ENCODE results near the gene LARP4. TPM values are rescaled to one million over a fixed set of nuclear protein-coding genes. Genes with fewer than 3 reads are reported as not detected.
"Not testable (repeated sequence)": the region's sequence is repeated elsewhere in the genome, so short reads cannot be mapped to it uniquely, and the experiment has no call there.

LARP4 gene
- total RNA-seq, 1 donor from 2014 or later = 88.4 TPM

DNA sequence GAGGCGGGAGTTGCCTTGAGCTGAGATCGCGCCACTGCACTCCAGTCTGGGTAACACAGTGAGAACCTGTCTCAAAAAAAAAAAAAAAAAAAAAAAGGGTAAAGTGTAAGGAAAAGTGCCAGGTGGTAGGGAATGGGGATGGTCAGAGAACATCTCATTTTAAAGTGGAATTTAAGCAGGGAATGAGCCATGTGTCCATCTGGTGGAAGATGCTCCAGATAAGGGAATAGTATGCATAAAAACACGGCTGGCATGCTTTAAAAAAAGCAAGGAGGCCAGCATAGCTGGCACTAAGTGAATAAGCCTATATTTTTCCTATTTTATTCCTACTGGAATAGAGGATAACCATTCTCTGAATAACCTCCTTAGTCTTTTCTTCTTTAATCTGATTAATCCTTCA lies 38.0 kb upstream of the LARP4 start:
- no peaks in the 10 kb centered on the region for H3K27me3 ChIP-seq
- no peak overlapping the region for H2AFZ ChIP-seq (replicated peaks)
- H3K4me1 ChIP-seq = peaks cover 8% of the 10 kb centered on the region
- no peaks in the 10 kb centered on the region for H3F3A ChIP-seq (ENCODE audit: low read depth)
- no peak for TF ChIP-seq EZH2phosphoT487 (IDR thresholded peaks at IDR 0.05)
- TF ChIP-seq EZH2 (IDR thresholded peaks at IDR 0.05) = no peak
- TF ChIP-seq CTCF (IDR thresholded peaks at IDR 0.05) = no peak
- H3K79me2 ChIP-seq (ENCODE audit: low read depth) = no peaks in the 10 kb centered on the region
- DNase-seq (ENCODE audit: low spot score) = no peak
- H3K9me3 ChIP-seq (ENCODE audit: low read depth) = no peaks in the 10 kb centered on the region
- no peak overlapping the region for H3K27ac ChIP-seq
- Mint-ChIP-seq H3K36me3 (no peaks in the 10 kb centered on the region), H3K4me3 (no peak overlapping the region), H3K9me3 (no peaks in the 10 kb centered on the region), H3K4me1 (no peaks in the 10 kb centered on the region), H3K27ac (no peak overlapping the region), H3K27me3 (ENCODE audit: insufficient read depth, low read depth) (peaks cover 6% of the 10 kb centered on the region)
- H3K4me2 ChIP-seq = no peak overlapping the region
- H3K9ac ChIP-seq = no peak overlapping the region
- H3K36me3 ChIP-seq = no peaks in the 10 kb centered on the region
- no peaks in the 10 kb centered on the region for H4K20me1 ChIP-seq (ENCODE audit: low read depth)
- no peak overlapping the region for H3K4me3 ChIP-seq

GRCh38 chr12:50363141-50363540 lies 37.5 kb upstream of the LARP4 start:
- H3K27me3 Mint-ChIP-seq (ENCODE audit: insufficient read depth, low read depth) = peaks cover 6% of the 10 kb centered on the region

GRCh38 chr12:50365709-50366406 lies 34.8 kb upstream of the LARP4 start:
- H3K27ac Mint-ChIP-seq = no peak overlapping the region
- no peaks in the 10 kb centered on the region for H4K20me1 ChIP-seq (ENCODE audit: low read depth)
- no peaks in the 10 kb centered on the region for H3K36me3 ChIP-seq
- no peak overlapping the region for H3K4me3 Mint-ChIP-seq
- no peaks in the 10 kb centered on the region for H3K27me3 ChIP-seq
- no peaks in the 10 kb centered on the region for H3K4me1 Mint-ChIP-seq
- no peaks in the 10 kb centered on the region for H3K9me3 ChIP-seq (ENCODE audit: low read depth)
- no peak overlapping the region for H3K4me3 ChIP-seq
- no peak for DNase-seq (ENCODE audit: low spot score)
- no peaks in the 10 kb centered on the region for H3K79me2 ChIP-seq (ENCODE audit: low read depth)
- no peaks in the 10 kb centered on the region for H3F3A ChIP-seq (ENCODE audit: low read depth)
- peaks cover 8% of the 10 kb centered on the region for H3K27me3 Mint-ChIP-seq (ENCODE audit: insufficient read depth, low read depth)
- H3K4me2 ChIP-seq = no peak overlapping the region
- H3K36me3 Mint-ChIP-seq = no peaks in the 10 kb centered on the region
- no peak overlapping the region for H2AFZ ChIP-seq (replicated peaks)
- H3K27ac ChIP-seq = no peak overlapping the region
- H3K9me3 Mint-ChIP-seq = no peaks in the 10 kb centered on the region
- peaks cover 8% of the 10 kb centered on the region for H3K4me1 ChIP-seq
- TF ChIP-seq EZH2phosphoT487 (IDR thresholded peaks at IDR 0.05) (no peak), EZH2 (IDR thresholded peaks at IDR 0.05) (no peak), CTCF (IDR thresholded peaks at IDR 0.05) (no peak)
- H3K9ac ChIP-seq = no peak overlapping the region

More at GRCh38 chr12:50363141-50363540, 37.5 kb upstream of the LARP4 start:
- H4K20me1 ChIP-seq (ENCODE audit: low read depth) = no peaks in the 10 kb centered on the region
- Mint-ChIP-seq H3K4me1 (no peaks in the 10 kb centered on the region), H3K4me3 (no peak overlapping the region), H3K27ac (no peak overlapping the region), H3K9me3 (no peaks in the 10 kb centered on the region), H3K36me3 (no peaks in the 10 kb centered on the region)
- H3K4me3 ChIP-seq = no peak overlapping the region
- no peaks in the 10 kb centered on the region for H3K9me3 ChIP-seq (ENCODE audit: low read depth)
- no peak overlapping the region for H2AFZ ChIP-seq (replicated peaks)
- no peak for TF ChIP-seq EZH2 (IDR thresholded peaks at IDR 0.05)
- no peak for TF ChIP-seq CTCF (IDR thresholded peaks at IDR 0.05)
- TF ChIP-seq EZH2phosphoT487 (IDR thresholded peaks at IDR 0.05) = no peak
- no peaks in the 10 kb centered on the region for H3F3A ChIP-seq (ENCODE audit: low read depth)
- H3K27ac ChIP-seq = no peak overlapping the region
- no peaks in the 10 kb centered on the region for H3K27me3 ChIP-seq
- H3K9ac ChIP-seq = no peak overlapping the region
- no peak overlapping the region for H3K4me2 ChIP-seq
- H3K4me1 ChIP-seq = peaks cover 8% of the 10 kb centered on the region
- H3K36me3 ChIP-seq = no peaks in the 10 kb centered on the region
- no peaks in the 10 kb centered on the region for H3K79me2 ChIP-seq (ENCODE audit: low read depth)
- no peak for DNase-seq (ENCODE audit: low spot score)

DNA sequence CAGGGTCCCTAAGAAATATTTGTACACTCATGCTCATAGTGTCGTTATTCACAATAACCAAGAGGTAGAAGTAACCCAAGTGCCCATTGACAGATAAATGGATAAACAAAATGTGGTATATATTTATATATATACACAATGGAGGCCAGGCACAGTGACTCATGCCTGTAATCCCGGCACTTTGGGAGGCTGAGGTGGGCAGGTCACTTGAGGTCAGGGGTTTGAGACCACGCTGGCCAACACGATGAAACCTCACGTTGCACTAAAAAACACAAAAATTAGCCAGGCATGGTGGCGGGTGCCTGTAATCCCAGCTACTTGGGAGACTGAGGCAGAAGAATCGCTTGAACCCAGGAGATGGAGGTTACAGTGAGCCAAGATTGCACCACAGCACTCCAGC lies 30.0 kb upstream of the LARP4 start:
- not testable (repeated sequence) for H3K4me1 Mint-ChIP-seq; H3K9ac ChIP-seq; H3K27me3 Mint-ChIP-seq (ENCODE audit: insufficient read depth, low read depth); H3K4me3 Mint-ChIP-seq; H3K27ac ChIP-seq; H3K27ac Mint-ChIP-seq; H2AFZ ChIP-seq (replicated peaks); H3K36me3 ChIP-seq; H3K79me2 ChIP-seq (ENCODE audit: low read depth); H3K4me1 ChIP-seq; H4K20me1 ChIP-seq (ENCODE audit: low read depth); H3K9me3 Mint-ChIP-seq; H3K36me3 Mint-ChIP-seq; H3K4me2 ChIP-seq; H3K4me3 ChIP-seq; DNase-seq (ENCODE audit: low spot score); H3K27me3 ChIP-seq; H3F3A ChIP-seq (ENCODE audit: low read depth); H3K9me3 ChIP-seq (ENCODE audit: low read depth)

All from neural progenitor cell (in vitro differentiated cells).